BLaER1 (cell line): ENCODE data around the gene LENG9.
"Not testable (repeated sequence)": the region's sequence is repeated elsewhere in the genome, so short reads cannot be mapped to it uniquely, and the experiment has no call there.

Source experiments
- H3K27ac ChIP-seq: shearing (Covaris generic); formaldehyde crosslinking; 2 replicates; pipeline ENCODE4 v1.8.1; 2022
- H3K27me3 ChIP-seq: shearing (Covaris generic); formaldehyde crosslinking; 2 replicates; pipeline ENCODE4 v1.8.1; 2022
- H3K36me3 ChIP-seq: shearing (Covaris generic); formaldehyde crosslinking; 2 replicates; pipeline ENCODE4 v1.8.1; 2022
- H3K4me1 ChIP-seq: shearing (Covaris generic); formaldehyde crosslinking; 2 replicates; pipeline ENCODE4 v1.8.1; 2022
- H3K4me2 ChIP-seq: shearing (Covaris generic); formaldehyde crosslinking; 2 replicates; pipeline ENCODE4 v1.8.1; 2022
- H3K4me3 ChIP-seq: shearing (Covaris generic); formaldehyde crosslinking; 2 replicates; pipeline ENCODE4 v1.8.1; 2022
- H3K9ac ChIP-seq: shearing (Covaris generic); formaldehyde crosslinking; 2 replicates; pipeline ENCODE4 v1.8.1; 2022
- H3K9me3 ChIP-seq: shearing (Covaris generic); formaldehyde crosslinking; 2 replicates; pipeline ENCODE4 v1.8.1; 2022
- H4K20me1 ChIP-seq: shearing (Covaris generic); formaldehyde crosslinking; 2 replicates; pipeline ENCODE4 v1.8.1; 2022
- Cebpa-rat ChIP-seq: shearing (Covaris generic); IDR thresholded peaks from 2 replicates; pipeline ENCODE4 v1.8.1; 2022

The LENG9 gene

GRCh38 chr19:54452626-54453025 lies 11.0 kb downstream of the LENG9 start:
- no peaks in the 10 kb centered on the region for H3K27me3 ChIP-seq
- no peak for TF ChIP-seq Cebpa-rat

DNA sequence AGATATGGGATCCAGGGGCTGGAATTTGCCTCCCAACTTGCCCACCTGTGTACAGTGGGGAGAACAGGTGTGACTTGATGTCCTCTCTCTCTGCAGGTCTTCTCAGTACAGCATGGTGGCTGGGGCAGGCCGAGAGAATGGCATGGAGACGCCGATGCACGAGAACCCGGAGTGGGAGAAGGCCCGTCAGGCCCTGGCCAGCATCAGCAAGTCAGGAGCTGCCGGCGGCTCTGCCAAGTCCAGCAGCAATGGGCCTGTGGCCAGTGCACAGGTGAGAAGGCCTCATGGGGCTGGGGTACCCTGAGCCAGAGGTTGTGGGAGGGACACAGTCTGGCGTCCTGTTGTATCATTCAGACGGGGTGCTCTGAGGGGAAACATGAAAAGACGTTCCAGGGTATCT lies 11.6 kb downstream of the LENG9 start:
- Histone ChIP-seq H3K4me1 (peaks cover 29% of the 10 kb centered on the region), H3K36me3 (peaks cover 66% of the 10 kb centered on the region), H3K27me3 (no peaks in the 10 kb centered on the region), H3K4me2 (no peak overlapping the region), H3K27ac (no peak overlapping the region), H3K4me3 (no peak overlapping the region), H3K9ac (peak overlapping the region; percentile 95; the same call in 1 of the 2 replicates), H4K20me1 (peaks cover 78% of the 10 kb centered on the region), H3K9me3 (no peaks in the 10 kb centered on the region)
- no peak for TF ChIP-seq Cebpa-rat

More at GRCh38 chr19:54452626-54453025, 11.0 kb downstream of the LENG9 start:
- no peak overlapping the region for H3K4me2 ChIP-seq
- peaks cover 84% of the 10 kb centered on the region for H4K20me1 ChIP-seq
- H3K9ac ChIP-seq = no peak overlapping the region
- peaks cover 22% of the 10 kb centered on the region for H3K4me1 ChIP-seq
- no peak overlapping the region for H3K4me3 ChIP-seq
- H3K9me3 ChIP-seq = no peaks in the 10 kb centered on the region
- no peak overlapping the region for H3K27ac ChIP-seq
- H3K36me3 ChIP-seq = peaks cover 72% of the 10 kb centered on the region

- no peak overlapping the region; the same call in 1 of the 2 replicates for H3K4me3 ChIP-seq
- H3K4me1 ChIP-seq = peaks cover 34% of the 10 kb centered on the region
- peaks cover 72% of the 10 kb centered on the region for H4K20me1 ChIP-seq
- H3K27ac ChIP-seq = 0 out of 2 replicates have a peak overlapping the region, but pooled peaks have one; percentile 21
- H3K9ac ChIP-seq = peak overlapping the region; percentile 95
- H3K4me2 ChIP-seq = peak overlapping the region; percentile 99
- H3K9me3 ChIP-seq = no peaks in the 10 kb centered on the region
- no peak for TF ChIP-seq Cebpa-rat
- no peaks in the 10 kb centered on the region for H3K27me3 ChIP-seq
- peaks cover 60% of the 10 kb centered on the region for H3K36me3 ChIP-seq
These were observed 12.2 kb downstream of the LENG9 start for GRCh38 chr19:54451331-54451871.

- TF ChIP-seq Cebpa-rat = no peak
- peak overlapping the region; percentile 92 for H3K27ac ChIP-seq
These were observed 13.9 kb downstream of the LENG9 start for GRCh38 chr19:54449701-54450069.

GRCh38 chr19:54448774-54449700 lies 14.5 kb downstream of the LENG9 start, which contains the start of gene LENG8:
Gene LENG8 (plus strand): TSS chr19:54449199. CDS start chr19:54451345, 2,146 bp downstream.
- peak within 1 kb of the TSS; percentile 99 for H3K4me2 ChIP-seq
- peak within 1 kb of the TSS; percentile 92 for H3K27ac ChIP-seq
- H3K9me3 ChIP-seq = no peaks in the 10 kb centered on the region
- peak within 1 kb of the TSS; percentile 91 for H3K4me3 ChIP-seq
- H3K27me3 ChIP-seq = no peaks in the 10 kb centered on the region
- peak within 1 kb of the TSS; percentile 95 for H3K9ac ChIP-seq
- peaks cover 48% of the 10 kb centered on the region for H4K20me1 ChIP-seq
- TF ChIP-seq Cebpa-rat = no peak
- H3K4me1 ChIP-seq = peaks cover 41% of the 10 kb centered on the region
- H3K36me3 ChIP-seq = peaks cover 59% of the 10 kb centered on the region

More at GRCh38 chr19:54449701-54450069, 13.9 kb downstream of the LENG9 start:
- Histone ChIP-seq H3K4me2 (peak overlapping the region; percentile 99), H3K4me1 (peaks cover 41% of the 10 kb centered on the region), H3K27me3 (no peaks in the 10 kb centered on the region), H4K20me1 (peaks cover 55% of the 10 kb centered on the region), H3K9me3 (no peaks in the 10 kb centered on the region), H3K4me3 (peak overlapping the region; percentile 91), H3K36me3 (peaks cover 59% of the 10 kb centered on the region), H3K9ac (peak overlapping the region; percentile 95)

GRCh38 chr19:54448040-54448773 lies 15.4 kb downstream of the LENG9 start:
- no peaks in the 10 kb centered on the region for H3K9me3 ChIP-seq

GRCh38 chr19:54446349-54446748 lies 17.2 kb downstream of the LENG9 start:
- peak overlapping the region; percentile 99; the same call in 1 of the 2 replicates for H3K4me2 ChIP-seq

More at GRCh38 chr19:54448040-54448773, 15.4 kb downstream of the LENG9 start:
- peak overlapping the region; percentile 92 for H3K27ac ChIP-seq
- no peak for TF ChIP-seq Cebpa-rat
- H4K20me1 ChIP-seq = peaks cover 40% of the 10 kb centered on the region
- peak overlapping the region; percentile 95 for H3K9ac ChIP-seq
- peak overlapping the region; percentile 99 for H3K4me2 ChIP-seq
- peak overlapping the region; percentile 91 for H3K4me3 ChIP-seq
- H3K27me3 ChIP-seq = no peaks in the 10 kb centered on the region
- H3K36me3 ChIP-seq = peaks cover 59% of the 10 kb centered on the region
- H3K4me1 ChIP-seq = peaks cover 41% of the 10 kb centered on the region

DNA sequence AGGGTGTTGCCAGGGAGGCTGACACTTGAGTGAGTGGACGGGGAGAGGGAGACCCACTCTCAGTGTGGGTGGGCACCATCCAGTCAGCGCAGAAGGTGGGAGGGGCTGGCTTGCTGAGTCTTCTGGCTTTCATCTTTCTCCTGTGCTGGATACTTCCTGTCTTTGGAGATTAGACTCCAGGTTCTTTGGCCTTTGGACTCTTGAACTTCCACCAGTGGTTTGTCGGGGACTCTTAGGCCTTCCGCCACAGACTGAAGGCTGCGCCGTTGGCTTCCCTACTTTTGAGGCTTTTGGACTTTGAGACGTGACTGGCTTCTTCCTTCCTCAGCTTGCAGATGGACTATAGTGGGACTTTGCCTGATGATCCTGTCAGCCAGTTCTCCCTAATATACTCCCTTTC lies 18.8 kb downstream of the LENG9 start:
- no peak for TF ChIP-seq Cebpa-rat
- peaks cover 5% of the 10 kb centered on the region for H4K20me1 ChIP-seq
- H3K36me3 ChIP-seq = peaks cover 44% of the 10 kb centered on the region
- peaks cover 24% of the 10 kb centered on the region for H3K4me1 ChIP-seq
- no peak overlapping the region for H3K9ac ChIP-seq
- H3K27ac ChIP-seq = no peak overlapping the region
- no peaks in the 10 kb centered on the region for H3K9me3 ChIP-seq
- no peak overlapping the region for H3K4me3 ChIP-seq
- no peaks in the 10 kb centered on the region for H3K27me3 ChIP-seq
- H3K4me2 ChIP-seq = no peak overlapping the region

More at GRCh38 chr19:54446349-54446748, 17.2 kb downstream of the LENG9 start:
- Histone ChIP-seq H4K20me1 (peaks cover 22% of the 10 kb centered on the region), H3K36me3 (peaks cover 46% of the 10 kb centered on the region), H3K4me1 (peaks cover 37% of the 10 kb centered on the region), H3K9ac (peak overlapping the region; percentile 95; the same call in 1 of the 2 replicates)
- H3K9me3 ChIP-seq, H3K27ac ChIP-seq, H3K4me3 ChIP-seq, H3K27me3 ChIP-seq: not testable (repeated sequence)

DNA sequence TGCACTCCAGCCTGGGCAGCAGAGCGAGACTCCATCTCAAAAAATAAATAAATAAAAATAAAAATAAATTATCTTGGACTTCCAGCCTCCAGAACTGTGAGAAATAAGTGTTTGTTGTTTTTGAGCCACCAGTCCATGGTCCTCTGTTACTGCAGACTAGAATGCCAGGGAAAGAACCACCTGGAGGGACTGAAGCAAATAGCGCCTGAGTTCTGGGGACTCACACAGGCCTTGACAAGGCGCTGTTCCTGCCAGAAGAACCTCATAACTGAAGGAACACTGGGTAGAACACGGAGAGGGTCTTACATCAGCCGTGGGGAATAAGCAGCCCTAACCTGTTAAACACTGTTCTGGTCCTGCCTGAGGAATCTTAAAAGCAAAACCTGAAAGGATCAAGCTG lies 22.9 kb downstream of the LENG9 start:
- Histone ChIP-seq H3K27ac (no peak overlapping the region), H3K9ac (no peak overlapping the region), H4K20me1 (peaks cover 22% of the 10 kb centered on the region; the same call in 1 of the 2 replicates), H3K36me3 (peaks cover 37% of the 10 kb centered on the region), H3K4me2 (no peak overlapping the region), H3K4me1 (peaks cover 43% of the 10 kb centered on the region), H3K9me3 (no peaks in the 10 kb centered on the region), H3K4me3 (no peak overlapping the region), H3K27me3 (no peaks in the 10 kb centered on the region)
- no peak for TF ChIP-seq Cebpa-rat
